Upper lobe of left lung (tissue), 4 donors: ENCODE measurements around the gene CD79A.

Experiments
- CTCF ChIP-seq, 6 experiments: fragments of 450-650 bp in 4 of 6; fragments of 200-600 bp in 2 of 6; sonication (generic) in 2 of 6; IDR thresholded peaks; one replicate each; pipeline ENCODE4 v1.5.1; 2016 to 2019; ENCODE audit warnings: antibody characterized with exemption in 6 of 6
- EP300 ChIP-seq, 4 donors: sonication (generic); formaldehyde crosslinking; IDR thresholded peaks; one replicate each; pipeline ENCODE4 v1.5.1; 2017; ENCODE audit warnings: antibody characterized with exemption in 4 of 4, control low read depth in 2 of 4
- POLR2AphosphoS5 ChIP-seq, 2 donors: sonication (generic); formaldehyde crosslinking; IDR thresholded peaks; one replicate each; pipeline ENCODE4 v1.5.1; 2017; ENCODE audit warnings: antibody characterized with exemption in 2 of 2

DNA sequence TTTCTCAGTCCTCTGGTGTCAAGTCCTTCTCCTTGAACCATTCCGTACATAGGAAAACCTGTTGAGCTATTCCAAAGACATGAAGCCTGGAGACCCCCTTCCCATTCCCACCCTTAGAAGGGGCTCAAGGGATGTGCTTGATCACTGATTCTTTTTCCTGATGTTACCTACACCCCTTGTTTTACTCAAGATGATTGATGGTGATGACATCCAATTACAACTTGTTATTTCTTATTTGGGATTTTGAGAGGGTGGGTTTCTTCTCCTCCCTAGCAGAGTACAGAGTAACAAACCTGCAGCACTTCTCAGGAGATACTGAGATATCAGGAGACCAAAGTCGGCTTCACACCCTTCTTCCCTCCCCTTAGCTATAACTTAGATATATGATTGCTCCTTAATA is 23.7 kb upstream of the CD79A start:
- TF ChIP-seq CTCF (IDR thresholded peaks at IDR 0.05) (no peak), EP300 (IDR thresholded peaks at IDR 0.05) (no peak), POLR2AphosphoS5 (IDR thresholded peaks at IDR 0.05) (no peak)
